G401.6 (cell line): ENCODE results near the gene SUN5.

Source experiments
- FAIRE-seq: peaks from 2 replicates; lab custom pipeline; 2012; peaks lifted over from hg19 to GRCh38; lab: Jason Lieb, UNC

Gene SUN5

DNA sequence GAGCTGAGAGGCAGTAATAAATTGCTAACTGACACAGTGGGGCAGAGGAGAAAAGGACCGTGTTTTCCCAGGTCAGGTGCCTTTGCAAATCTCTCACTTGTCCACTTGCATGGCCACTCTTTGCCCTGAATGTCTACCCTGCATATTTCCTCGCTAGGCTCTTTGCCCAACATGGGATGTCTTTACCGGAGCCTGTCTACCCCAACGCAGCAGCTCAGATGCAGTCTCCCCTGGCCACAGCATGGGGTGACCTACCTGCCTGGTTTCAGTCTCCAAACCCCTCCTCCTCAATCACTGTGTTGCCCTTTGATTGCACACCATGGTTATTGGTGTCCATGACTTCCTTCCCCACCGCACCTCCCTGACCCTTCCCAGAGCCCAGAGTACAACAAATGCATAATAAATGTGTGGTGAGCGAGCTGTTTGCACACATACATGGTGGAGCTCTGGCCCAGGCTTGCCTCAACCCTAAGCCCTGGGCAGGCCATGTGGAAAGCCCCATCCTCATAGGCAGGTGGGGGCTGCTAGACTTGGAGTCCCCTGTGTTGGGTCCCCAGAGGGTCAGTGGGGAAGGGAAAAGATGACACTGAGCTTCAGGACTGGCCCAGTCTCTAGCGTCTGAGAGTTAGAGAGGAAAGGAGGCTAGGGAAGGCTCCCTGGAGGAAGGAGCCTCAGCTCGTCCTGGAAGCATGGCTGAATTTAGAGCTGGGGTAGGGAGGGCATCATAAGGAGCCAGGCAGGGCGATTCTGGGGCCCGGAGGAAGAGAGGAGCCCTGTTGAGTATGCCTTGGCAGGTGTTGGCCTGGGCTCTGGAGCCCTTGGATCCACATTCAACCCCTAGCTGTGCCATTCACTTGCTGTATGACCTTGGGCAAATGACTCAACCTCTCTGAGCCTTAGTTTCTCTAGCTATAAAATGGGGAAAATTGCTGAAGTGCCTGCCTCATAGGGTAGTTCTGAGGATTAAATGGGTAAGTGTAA lies 22.8 kb upstream of the SUN5 start:
- no peak for FAIRE-seq

DNA sequence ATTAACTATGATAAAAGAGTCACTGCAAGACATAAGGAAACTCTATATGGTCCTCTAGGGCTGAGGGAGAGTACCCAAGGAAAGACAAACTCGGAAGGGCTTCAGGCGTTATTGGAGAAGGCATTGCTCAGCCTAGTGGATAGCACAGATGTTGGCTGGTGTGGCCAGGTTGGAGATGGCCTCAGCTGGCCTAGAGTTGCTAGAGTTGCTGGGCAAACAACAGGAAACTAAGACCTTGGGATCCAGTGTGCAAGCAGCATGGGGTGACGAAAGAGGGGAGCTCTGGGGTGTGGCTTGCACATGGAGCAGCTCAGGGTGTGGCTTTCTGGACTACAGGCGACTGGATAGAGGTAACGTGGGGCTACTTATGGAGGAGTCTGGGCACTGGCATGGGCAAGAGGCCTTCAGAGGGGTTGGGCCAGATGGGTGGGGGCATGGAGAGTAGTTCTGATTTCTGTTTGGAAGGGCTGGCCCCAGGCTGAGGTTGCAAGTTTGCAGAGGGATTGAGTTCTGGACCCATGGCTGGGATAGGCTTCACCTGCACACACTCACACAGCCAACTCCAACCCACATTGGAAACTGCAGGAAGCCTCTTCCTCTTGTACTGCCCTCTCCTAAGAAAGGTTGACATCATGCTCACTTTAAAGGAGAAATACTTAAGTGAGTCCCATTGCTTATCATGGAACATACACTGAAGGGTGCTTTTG lies 22.0 kb upstream of the SUN5 start:
- no peak for FAIRE-seq

DNA sequence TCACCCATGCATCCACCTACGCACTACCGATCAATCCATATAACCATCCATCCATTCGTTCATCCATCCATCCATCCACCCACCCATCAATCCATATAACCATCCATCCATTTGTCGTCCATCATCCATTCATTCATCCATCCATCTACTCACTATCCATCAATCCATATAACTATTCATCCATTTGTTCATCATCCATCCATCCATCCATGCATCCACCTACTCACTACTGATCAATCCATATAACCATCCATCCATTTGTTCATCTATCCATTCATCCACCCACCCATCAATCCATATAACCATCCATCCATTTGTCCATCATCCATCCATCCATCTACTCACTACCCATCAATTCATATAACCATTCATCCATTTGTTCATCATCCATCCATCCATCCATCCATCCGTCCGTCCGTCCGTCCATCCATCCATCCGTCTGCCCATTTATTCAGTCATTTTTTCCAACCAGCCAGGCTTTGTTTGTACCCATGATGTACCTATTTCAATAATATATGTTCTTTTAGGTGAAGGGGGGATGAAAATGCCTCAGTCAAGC lies 21.2 kb upstream of the SUN5 start:
- FAIRE-seq: no peak

DNA sequence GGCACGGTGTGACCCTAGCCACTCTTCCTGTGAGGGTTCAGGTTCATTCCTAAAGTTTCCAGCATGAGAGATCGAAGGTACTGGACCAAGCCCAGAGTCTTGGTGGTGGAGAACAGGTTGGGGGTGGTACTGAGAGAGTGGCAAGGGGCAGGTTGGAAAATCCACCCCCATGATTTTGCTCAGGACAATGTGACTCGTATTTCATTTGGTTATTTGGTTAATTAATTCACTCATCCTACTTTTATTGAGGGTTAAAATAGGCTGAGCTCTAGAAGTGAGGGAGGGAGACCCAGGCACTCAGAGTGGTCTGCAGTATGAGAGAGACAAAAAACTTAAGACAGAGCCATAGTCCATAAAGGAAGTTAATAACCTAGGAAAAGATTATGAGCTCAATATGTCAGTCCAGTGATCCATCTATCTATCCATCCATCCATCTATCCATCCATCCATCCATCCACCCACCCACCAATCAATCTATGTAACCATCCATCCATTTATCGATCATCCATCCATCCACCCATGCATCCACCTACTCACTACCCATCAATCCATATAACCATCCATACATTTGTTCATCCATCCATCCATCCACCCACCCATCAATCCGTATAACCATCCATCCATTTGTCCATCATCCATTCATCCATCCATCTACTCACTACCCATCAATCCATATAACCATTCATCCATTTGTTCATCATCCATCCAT lies 20.5 kb upstream of the SUN5 start:
- no peak for FAIRE-seq

DNA sequence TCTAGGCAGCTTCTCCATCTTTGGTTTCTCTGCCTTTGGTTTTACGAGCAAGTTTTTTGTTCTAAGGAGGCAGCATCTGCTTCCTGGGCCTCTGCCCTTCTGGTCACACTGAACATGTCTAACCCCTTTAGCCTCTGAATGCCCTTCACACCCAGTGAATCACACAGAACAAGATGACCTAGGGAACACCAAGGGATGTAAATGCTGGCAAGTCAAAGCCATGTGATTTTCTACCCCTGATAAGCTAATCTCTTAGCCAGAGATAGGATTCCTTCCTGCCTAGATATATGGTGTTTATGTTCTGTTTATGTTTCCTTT lies 20.0 kb upstream of the SUN5 start:
- FAIRE-seq: no peak

DNA sequence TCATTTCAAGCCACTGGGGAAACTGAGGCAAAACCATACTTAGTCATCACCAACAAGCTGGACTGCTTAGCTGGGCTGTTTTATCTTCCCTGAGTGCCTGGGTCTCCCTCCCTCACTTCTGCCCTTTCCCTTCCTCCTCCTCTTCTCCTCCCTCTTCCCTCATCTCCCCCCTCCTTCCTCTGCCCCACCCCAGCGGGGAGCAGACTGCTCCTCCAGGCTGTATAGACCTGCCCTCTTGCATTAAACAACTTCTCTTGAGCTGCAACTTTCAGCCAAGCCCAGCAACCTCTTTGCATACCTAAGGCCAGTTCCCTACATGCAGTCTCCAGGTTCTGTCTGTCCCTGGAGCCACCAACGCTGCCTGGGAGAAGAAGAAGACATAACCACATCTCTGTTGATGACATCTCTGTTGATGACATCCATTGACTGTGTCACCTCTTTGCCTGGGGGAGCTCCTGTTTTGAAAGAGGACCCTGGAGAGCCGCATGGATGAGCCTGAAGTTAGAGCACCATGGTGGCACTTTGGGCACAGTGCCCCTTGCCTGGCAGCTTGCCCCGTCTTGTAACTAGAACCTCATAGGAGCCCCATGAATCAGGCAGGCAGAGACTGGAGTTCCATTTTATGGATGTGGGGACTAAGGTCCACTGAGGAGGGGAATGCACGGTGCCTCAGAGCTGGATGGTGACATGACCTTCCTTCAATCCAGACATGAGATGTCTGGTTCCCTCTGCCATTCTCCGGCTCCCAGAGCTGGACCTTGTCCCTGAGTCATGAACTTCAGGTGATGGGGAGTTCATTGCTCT lies 19.4 kb upstream of the SUN5 start:
- FAIRE-seq: no peak

DNA sequence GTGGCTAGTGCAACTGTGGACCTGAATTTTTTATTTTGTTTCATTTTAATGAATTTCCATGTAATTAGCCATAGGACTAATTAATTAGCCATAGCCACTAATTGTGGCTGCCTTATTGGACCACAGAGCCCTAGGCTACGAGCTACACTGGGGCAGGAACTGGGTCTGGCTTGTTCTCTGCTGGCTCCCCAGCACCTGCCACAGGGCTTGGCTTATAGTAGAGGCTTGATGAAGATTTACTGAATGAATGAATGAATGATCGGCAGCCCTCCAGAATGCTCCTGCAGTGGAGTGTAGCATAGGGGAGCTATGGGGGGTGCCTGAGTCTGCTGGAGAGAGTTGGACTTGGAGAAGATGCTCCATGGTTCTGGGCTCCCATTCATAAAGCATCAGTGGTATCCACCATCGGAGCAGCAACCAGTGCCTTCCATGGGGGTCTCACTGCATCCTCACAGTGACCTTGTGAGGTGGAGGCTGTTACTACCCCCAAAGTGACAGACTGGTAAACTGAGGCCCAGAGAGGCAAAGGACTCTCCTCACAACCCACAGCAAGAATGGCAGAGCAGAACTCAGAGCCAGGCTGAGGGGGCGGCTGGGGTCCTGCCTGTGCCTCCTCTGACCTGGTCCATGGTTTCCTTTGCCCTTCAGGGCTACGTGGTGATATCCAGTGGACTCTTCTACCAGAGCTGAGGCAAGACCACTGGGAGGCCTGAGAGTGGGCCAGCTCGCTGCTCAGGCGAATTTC lies 18.6 kb upstream of the SUN5 start:
- FAIRE-seq: no peak

DNA sequence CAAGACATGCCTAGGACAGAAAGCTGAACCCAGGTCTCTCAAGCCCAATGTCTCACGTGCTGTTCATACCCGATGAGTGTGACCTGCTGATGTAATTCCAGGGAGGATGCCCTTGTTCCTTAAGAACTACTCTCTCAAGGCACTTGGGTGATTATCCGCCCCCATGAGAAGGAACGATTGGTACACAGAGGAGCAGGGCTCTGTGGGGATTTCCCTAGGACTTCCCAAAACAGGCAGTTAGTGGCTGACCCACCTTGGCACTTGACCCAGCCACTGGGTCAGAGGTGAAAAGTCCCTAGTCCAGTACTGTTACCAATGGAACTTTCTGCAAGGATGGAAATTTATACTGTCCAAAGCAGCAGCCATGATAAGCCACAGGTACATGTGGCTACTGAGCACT lies 18.1 kb upstream of the SUN5 start:
- no peak for FAIRE-seq

DNA sequence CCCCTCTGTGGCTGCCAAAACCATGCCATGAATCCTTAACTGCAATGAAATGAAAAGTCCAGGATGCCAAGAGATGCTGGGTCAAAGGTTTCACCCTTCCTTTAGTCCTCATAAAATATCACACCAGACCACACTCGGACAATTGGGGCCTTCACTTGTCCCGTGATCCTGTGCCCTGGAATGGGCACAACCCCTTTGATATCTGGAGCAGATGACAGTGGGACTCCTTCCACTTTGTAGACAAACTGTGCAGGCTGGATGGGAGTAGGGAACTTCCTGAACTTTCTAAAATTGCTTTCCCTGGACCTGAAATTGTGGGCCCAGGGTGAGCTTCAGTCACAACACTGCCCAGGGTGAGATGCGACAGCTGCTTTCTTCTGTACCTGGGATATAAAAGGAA lies 17.6 kb upstream of the SUN5 start:
- no peak for FAIRE-seq

DNA sequence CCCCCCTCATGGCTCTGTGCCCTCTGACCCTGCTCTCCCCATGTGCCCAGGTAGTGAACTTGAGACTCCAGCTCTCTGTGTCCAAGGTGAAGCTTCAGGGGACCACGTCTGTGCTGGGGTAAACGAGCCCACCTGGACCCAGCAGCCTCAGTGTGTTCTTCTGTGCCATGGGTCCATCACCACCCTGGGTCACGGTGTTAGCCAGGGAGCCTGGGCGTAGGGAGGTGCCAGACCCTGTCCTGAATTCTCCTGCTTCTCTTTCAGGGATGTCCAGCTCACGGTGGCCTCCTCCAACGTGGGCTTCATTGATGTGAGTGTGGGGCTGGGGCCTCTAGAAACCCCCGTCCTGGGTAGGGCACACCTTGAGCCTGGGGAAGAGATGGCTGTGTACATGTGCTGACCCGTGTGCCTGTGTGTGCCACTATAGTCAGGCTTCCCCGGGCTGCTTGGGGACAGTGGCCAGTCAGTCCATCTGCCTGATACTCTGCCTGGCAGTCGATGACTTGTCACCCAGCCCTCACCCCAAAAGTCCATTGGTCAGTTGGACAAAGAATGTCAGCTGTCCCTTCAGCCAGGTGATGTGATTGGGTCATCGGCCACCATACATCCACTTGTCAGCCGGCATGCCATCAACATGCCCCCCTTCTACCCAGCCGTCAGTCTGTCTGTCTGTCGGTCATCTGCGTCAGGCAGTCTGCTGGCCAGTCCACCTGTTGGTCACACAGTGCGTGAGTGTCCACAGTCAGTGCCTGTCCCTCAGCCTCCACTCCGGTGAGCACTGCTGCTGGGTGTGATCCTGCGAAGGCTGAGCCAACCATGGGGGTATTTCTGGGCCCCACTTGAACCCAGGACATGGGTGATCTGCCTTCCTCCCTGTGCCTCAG lies 16.3 kb upstream of the SUN5 start:
- no peak for FAIRE-seq

DNA sequence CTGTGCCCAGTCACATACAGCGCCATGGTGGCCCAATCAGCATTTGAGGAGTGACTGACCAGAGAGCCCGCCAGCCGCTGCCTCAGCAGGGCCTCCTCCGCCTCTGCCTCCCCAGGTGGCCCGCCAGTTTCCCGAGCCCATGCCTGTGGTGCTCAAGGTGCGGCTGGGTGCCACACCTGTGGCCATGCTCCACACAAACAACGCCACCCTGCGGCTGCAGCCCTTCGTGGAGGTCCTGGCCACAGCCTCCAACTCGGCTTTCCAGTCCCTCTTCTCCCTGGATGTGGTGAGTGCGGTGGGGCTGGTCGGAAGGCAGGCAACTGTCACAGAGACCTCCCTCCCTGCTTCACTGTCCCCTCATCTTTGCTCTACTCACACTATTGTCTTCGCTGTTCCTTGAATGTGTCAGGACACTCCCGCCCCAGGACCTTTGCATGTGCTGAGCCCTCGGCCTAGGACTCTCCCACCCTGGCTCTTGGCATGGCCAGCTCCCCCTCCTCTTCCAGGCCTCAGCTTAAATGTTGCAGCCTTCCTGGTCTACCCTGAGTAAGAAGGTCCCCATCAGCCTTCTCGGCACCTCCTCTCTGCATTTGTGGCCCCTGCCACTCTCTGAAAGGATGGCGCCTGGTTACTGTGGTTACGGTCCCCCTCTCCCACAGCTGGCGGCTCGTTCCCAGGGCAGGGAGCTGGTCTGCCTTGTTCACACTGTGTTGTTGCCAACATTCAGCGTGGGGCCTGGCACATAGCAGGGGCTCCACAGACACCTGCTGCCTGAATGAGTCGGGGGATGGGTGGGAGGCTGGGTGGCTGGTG lies 15.4 kb upstream of the SUN5 start:
- FAIRE-seq: no peak

DNA sequence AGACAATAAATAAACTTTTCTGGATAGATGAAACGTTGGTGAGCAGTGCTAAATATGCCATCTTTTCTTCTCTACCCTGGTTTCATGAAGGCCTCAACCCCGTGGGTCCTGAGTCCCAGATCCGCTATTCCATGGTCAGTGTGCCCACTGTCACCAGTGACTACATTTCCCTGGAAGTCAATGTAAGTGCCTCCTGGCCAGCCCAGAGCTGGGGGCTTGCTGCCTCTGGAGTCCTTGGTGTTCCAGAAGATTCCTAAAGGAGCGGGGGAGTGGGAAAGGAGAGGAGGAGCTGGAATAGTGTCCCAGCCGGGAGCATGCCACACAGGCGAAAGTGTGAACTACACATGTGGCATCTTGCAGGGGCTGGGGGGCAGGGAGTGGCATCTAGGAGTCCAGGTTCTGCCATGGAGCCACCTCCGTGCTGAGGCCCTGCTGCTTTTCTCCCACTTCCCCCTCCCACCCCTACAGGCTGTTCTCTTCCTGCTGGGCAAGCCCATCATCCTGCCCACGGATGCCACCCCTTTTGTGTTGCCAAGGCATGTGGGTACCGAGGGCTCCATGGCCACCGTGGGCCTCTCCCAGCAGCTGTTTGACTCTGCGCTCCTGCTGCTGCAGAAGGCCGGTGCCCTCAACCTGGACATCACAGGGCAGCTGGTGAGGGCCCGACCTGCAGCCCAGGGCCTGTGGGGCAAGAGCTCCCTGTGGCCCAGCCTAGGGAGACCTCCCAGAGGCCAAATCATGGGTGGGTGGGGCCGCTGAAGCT lies 14.1 kb upstream of the SUN5 start:
- FAIRE-seq: no peak

DNA sequence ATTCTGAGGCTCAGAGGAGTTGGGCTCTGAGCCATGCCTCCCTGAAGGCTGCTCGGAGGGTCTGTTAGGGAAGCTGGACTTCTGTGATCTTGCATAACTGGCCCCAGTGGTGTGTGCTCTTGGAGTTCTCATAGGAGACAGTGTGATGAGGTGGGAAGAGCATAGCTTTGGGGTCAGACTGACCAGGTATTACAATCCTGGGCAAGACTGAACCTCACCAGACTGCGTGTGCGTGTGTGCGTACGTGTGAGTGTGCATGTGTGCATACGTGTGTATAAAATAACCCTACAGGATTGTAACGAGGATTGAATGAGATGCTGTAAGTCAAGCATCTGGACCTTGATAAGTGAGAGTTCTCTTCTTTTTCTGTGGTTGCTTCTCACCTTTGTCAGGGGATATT lies 13.3 kb upstream of the SUN5 start:
- FAIRE-seq: no peak

DNA sequence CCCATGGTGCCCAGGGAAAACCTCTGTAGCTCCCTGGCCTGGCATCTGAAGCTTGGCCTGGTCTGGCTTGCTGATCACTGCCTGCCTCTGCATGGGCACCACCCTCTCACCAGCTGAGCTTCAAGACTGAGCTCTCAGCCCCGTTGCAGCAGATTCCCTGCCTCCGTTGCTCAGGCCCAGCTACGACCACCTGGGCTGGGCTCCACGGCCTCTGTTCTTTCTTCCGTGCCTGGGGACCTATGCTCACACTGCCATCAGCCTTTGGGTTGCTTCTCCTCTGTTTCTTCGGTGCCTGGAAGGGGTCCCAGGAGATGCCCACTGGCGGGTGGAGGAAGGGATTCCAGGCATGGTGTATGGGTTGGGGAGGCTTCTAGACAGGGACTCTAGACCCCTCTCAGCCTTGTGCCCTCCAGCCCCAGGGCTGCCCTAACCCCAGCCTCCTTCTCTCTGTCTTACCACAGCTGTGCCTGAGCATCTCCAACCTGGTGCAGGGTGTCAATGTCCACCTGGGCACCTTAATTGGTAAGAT lies 12.4 kb upstream of the SUN5 start:
- no peak for FAIRE-seq

DNA sequence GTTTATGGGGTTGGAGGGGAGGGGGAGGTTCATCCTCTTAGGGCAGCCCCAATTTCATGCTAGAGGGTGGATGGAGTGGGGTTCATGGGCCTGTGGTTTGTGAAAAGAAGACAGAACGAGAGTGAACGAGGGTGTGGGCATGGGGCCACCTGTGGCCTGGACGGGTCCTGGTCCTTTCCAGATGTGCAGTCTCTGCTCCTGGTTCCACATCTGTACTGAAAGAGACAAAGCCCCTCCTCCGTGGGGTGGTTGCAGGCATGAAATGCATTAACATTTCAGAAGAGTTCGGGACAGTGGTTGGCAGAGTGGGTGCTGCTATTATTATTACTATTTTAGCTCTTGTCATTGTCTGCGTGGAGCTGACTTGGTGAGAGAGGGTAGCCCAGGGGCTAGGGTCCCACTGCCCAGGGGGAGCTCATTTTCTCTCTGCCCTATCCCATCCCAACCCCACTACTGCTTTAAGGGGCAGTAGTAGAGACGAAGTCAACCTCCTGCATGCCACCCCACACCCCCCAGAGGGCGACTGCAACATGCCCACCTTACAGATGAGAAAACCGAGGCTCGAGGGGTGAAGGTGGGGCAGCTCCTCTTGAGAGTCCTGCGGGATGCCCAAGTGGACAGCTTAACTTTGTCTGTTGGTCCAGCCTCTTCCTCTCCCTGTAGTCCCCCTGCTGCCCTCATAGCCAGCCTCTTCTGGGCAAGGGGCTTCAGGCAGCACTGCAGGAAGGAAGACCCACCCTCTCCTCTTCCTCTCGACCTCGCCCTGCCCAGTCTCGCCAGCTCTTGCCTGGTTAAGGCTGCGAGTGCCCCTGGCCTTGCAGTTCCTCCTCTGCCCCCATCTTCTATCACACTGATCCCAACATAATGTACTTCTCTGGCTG lies 11.7 kb upstream of the SUN5 start:
- no peak for FAIRE-seq

DNA sequence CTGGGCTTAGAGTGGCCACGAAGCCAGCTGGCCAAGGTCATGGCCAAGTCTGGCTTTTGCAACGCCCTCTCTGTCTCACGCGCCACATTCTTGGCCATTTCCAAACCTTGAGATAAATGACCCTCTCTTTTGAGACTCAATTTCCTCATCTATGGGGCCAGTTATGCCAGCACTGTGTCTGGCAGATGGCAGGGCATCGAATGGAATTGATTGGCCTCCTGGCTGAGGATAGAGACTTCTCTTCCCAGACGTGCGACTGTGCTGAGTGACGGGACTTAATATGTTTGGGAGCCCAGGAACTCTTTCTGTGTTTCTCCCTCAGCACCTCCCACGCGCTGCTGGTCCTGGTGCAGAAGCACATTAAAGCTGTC lies 10.9 kb upstream of the SUN5 start:
- no peak for FAIRE-seq
